Colonic mucosa (tissue), 4 donors: ENCODE measurements around the gene MEF2D. TPM values are rescaled to one million over a fixed set of nuclear protein-coding genes. Genes with fewer than 3 reads are reported as not detected.

Experiments
- DNase-seq: peaks from one replicate; pipeline ENCODE4 v3.0.0-alpha.2; 2020
- H3K27ac ChIP-seq: fragments of 200-600 bp; one replicate; pipeline ENCODE4 v1.8.0; 2021
- H3K27me3 ChIP-seq: fragments of 200-600 bp; one replicate; pipeline ENCODE4 v1.8.0; 2021
- H3K36me3 ChIP-seq: fragments of 200-600 bp; one replicate; pipeline ENCODE4 v1.8.0; 2021
- H3K4me1 ChIP-seq: fragments of 200-600 bp; one replicate; pipeline ENCODE4 v1.8.0; 2021; ENCODE audit warnings: mild to moderate bottlenecking
- H3K4me3 ChIP-seq: fragments of 200-600 bp; one replicate; pipeline ENCODE4 v1.8.0; 2021
- H3K9ac ChIP-seq, 2 donors: one replicate each; pipeline ENCODE4 v1.7.0; 2013; ENCODE audit warnings: control low read depth in 2 of 2, low read depth in 2 of 2, low read length in 2 of 2
- H3K9me3 ChIP-seq: fragments of 200-600 bp; one replicate; pipeline ENCODE4 v1.8.0; 2021
- CTCF ChIP-seq: fragments of 200-600 bp; IDR thresholded peaks from one replicate; pipeline ENCODE4 v1.8.0; 2022; ENCODE audit warnings: antibody characterized with exemption, mild to moderate bottlenecking
- intact Hi-C: fragments of 100-400 bp; cut with DNase I; formaldehyde crosslinking; loops from one replicate; pipeline ENCODE4 v1.14.1; 2022
- total RNA-seq, 2 donors: library from RNA; stranded (reverse); fragmentation: NEBNext Ultra II Directional in 1 of 2; extraction: Animal tissue kit (Norgen Biotek cat#: 25700) in 1 of 2; gene quantifications; one replicate each; pipeline ENCODE4 v1.2.1, GENCODE V29; 2021
- donor health status: healthy.
- donor health status: DM: no; HTN: no; CAD: no.
- donor health status: DM: no; HTN: no; CAD: no.

The MEF2D gene
- total RNA-seq, 2 donors from 2014 or later, result 32.3 to 49.9 TPM

GRCh38 chr1:156486421-156487344, 13.9 kb downstream of the MEF2D start:
- H3K4me1 ChIP-seq, result peaks cover 27% of the 10 kb centered on the region

GRCh38 chr1:156485984-156486383, 14.6 kb downstream of the MEF2D start:
- TF ChIP-seq CTCF, result no peak
- H3K27ac ChIP-seq, result no peak overlapping the region
- H3K9me3 ChIP-seq, result no peaks in the 10 kb centered on the region
- no peak for DNase-seq
- H3K27me3 ChIP-seq, result no peaks in the 10 kb centered on the region
- intact Hi-C loops, result no loop called here
- no peak overlapping the region for H3K4me3 ChIP-seq
- peaks cover 5% of the 10 kb centered on the region for H3K36me3 ChIP-seq
- no peak overlapping the region for H3K9ac ChIP-seq
- H3K4me1 ChIP-seq, result peaks cover 20% of the 10 kb centered on the region

More at GRCh38 chr1:156486421-156487344, 13.9 kb downstream of the MEF2D start:
- Histone ChIP-seq H3K27me3 (no peaks in the 10 kb centered on the region), H3K9ac (no peak overlapping the region), H3K36me3 (no peaks in the 10 kb centered on the region), H3K4me3 (no peak overlapping the region), H3K27ac (no peak overlapping the region), H3K9me3 (no peaks in the 10 kb centered on the region)
- DNase-seq, result no peak
- no peak for TF ChIP-seq CTCF
- intact Hi-C loops, result no loop called here

GRCh38 chr1:156484480-156485058, 16.0 kb downstream of the MEF2D start:
- intact Hi-C loops, result no loop called here
- no peak overlapping the region for H3K27ac ChIP-seq

GRCh38 chr1:156483397-156483796, 17.2 kb downstream of the MEF2D start:
- no peak for TF ChIP-seq CTCF
- no peak overlapping the region for H3K4me3 ChIP-seq
- no peaks in the 10 kb centered on the region for H3K27me3 ChIP-seq
- H3K9me3 ChIP-seq, result no peaks in the 10 kb centered on the region
- H3K4me1 ChIP-seq, result no peaks in the 10 kb centered on the region
- no peak for DNase-seq
- H3K9ac ChIP-seq, result no peak overlapping the region
- no peak overlapping the region for H3K27ac ChIP-seq
- H3K36me3 ChIP-seq, result peaks cover 21% of the 10 kb centered on the region
- intact Hi-C loops, result no loop called here

More at GRCh38 chr1:156484480-156485058, 16.0 kb downstream of the MEF2D start:
- peaks cover 16% of the 10 kb centered on the region for H3K36me3 ChIP-seq
- peaks cover 8% of the 10 kb centered on the region for H3K4me1 ChIP-seq
- H3K27me3 ChIP-seq, result no peaks in the 10 kb centered on the region
- no peak for DNase-seq
- H3K4me3 ChIP-seq, result no peak overlapping the region
- H3K9me3 ChIP-seq, result no peaks in the 10 kb centered on the region
- no peak overlapping the region for H3K9ac ChIP-seq
- TF ChIP-seq CTCF, result no peak

GRCh38 chr1:156482276-156482675, 18.3 kb downstream of the MEF2D start:
- H3K4me1 ChIP-seq, result no peaks in the 10 kb centered on the region
- H3K27me3 ChIP-seq, result no peaks in the 10 kb centered on the region
- TF ChIP-seq CTCF, result no peak
- peaks cover 27% of the 10 kb centered on the region for H3K36me3 ChIP-seq
- no peak for DNase-seq
- intact Hi-C loops, result no loop called here
- no peak overlapping the region for H3K27ac ChIP-seq
- H3K9ac ChIP-seq, result no peak overlapping the region
- no peaks in the 10 kb centered on the region for H3K9me3 ChIP-seq
- H3K4me3 ChIP-seq, result no peak overlapping the region
